ENCODE measurements around the gene CCDC106.
A peak's percentile ranks its signal among the peaks of the same experiment; 100 is the strongest.

CCDC106 gene

GRCh38 chr19:55636723-55637122, 11.3 kb upstream of the CCDC106 start:
- Histone ChIP-seq H3K4me1 (ENCODE audit: control insufficient read depth, insufficient read depth, low read length, poor library complexity, severe bottlenecking) (peaks cover 10% of the 10 kb centered on the region), H3K9me3 (ENCODE audit: control insufficient read depth, low read length) (no peaks in the 10 kb centered on the region), H3K27ac (ENCODE audit: low read depth, low read length, severe bottlenecking) (no peak overlapping the region), H3K4me3 (ENCODE audit: extremely low read depth, insufficient read depth, low read length, poor library complexity, severe bottlenecking) (no peak overlapping the region), H3K36me3 (ENCODE audit: control insufficient read depth, insufficient read depth, low read length) (peaks cover 19% of the 10 kb centered on the region)
- WGBS, 2 experiments (ENCODE audit: insufficient coverage in 2 of 2), result 86 to 100% methylated on average over 1 to 3 of the region's 4 CpGs

GRCh38 chr19:55637534-55637933, 10.5 kb upstream of the CCDC106 start:
- Histone ChIP-seq H3K27ac (ENCODE audit: low read depth, low read length, severe bottlenecking) (no peak overlapping the region), H3K9me3 (ENCODE audit: control insufficient read depth, low read length) (no peaks in the 10 kb centered on the region), H3K36me3 (ENCODE audit: control insufficient read depth, insufficient read depth, low read length) (peaks cover 19% of the 10 kb centered on the region), H3K4me3 (ENCODE audit: extremely low read depth, insufficient read depth, low read length, poor library complexity, severe bottlenecking) (no peak overlapping the region), H3K4me1 (ENCODE audit: control insufficient read depth, insufficient read depth, low read length, poor library complexity, severe bottlenecking) (peaks cover 10% of the 10 kb centered on the region)
- WGBS, 2 experiments (ENCODE audit: insufficient coverage in 2 of 2), result 80 to 86% methylated on average over 10 to 11 of the region's 11 CpGs

GRCh38 chr19:55638864-55639359, 9.1 kb upstream of the CCDC106 start:
- WGBS, 2 experiments (ENCODE audit: insufficient coverage in 2 of 2), result 93 to 100% methylated on average over 1 to 3 of the region's 6 CpGs
- Histone ChIP-seq H3K9me3 (ENCODE audit: control insufficient read depth, low read length) (no peaks in the 10 kb centered on the region), H3K27ac (ENCODE audit: low read depth, low read length, severe bottlenecking) (no peak overlapping the region), H3K36me3 (ENCODE audit: control insufficient read depth, insufficient read depth, low read length) (peaks cover 19% of the 10 kb centered on the region), H3K4me1 (ENCODE audit: control insufficient read depth, insufficient read depth, low read length, poor library complexity, severe bottlenecking) (peaks cover 10% of the 10 kb centered on the region), H3K4me3 (ENCODE audit: extremely low read depth, insufficient read depth, low read length, poor library complexity, severe bottlenecking) (no peak overlapping the region)

GRCh38 chr19:55640043-55640576, 7.9 kb upstream of the CCDC106 start:
- peak overlapping the region; percentile 79 for H3K27ac ChIP-seq (ENCODE audit: low read depth, low read length, severe bottlenecking)
- peak overlapping the region; percentile 91 for H3K4me3 ChIP-seq (ENCODE audit: extremely low read depth, insufficient read depth, low read length, poor library complexity, severe bottlenecking)
- peaks cover 15% of the 10 kb centered on the region for H3K4me1 ChIP-seq (ENCODE audit: control insufficient read depth, insufficient read depth, low read length, poor library complexity, severe bottlenecking)
- H3K36me3 ChIP-seq (ENCODE audit: control insufficient read depth, insufficient read depth, low read length), result peaks cover 26% of the 10 kb centered on the region
- WGBS, 2 experiments (ENCODE audit: insufficient coverage in 2 of 2), result 84 to 86% methylated on average over 34 to 38 of the region's 38 CpGs
- H3K9me3 ChIP-seq (ENCODE audit: control insufficient read depth, low read length), result no peaks in the 10 kb centered on the region

- Histone ChIP-seq H3K4me1 (ENCODE audit: control insufficient read depth, insufficient read depth, low read length, poor library complexity, severe bottlenecking) (peaks cover 20% of the 10 kb centered on the region), H3K36me3 (ENCODE audit: control insufficient read depth, insufficient read depth, low read length) (peaks cover 33% of the 10 kb centered on the region), H3K9me3 (ENCODE audit: control insufficient read depth, low read length) (no peaks in the 10 kb centered on the region), H3K4me3 (ENCODE audit: extremely low read depth, insufficient read depth, low read length, poor library complexity, severe bottlenecking) (peak within 1 kb of the TSS; percentile 91), H3K27ac (ENCODE audit: low read depth, low read length, severe bottlenecking) (peak within 1 kb of the TSS; percentile 79)
- 1 to 2% methylated on average over 48 to 70 of the region's 89 CpGs for WGBS, 2 experiments (ENCODE audit: insufficient coverage in 2 of 2)
Measured at GRCh38 chr19:55640577-55641425, 7.2 kb upstream of the CCDC106 start, which contains the start of gene ZNF580. Gene ZNF580 (plus strand): TSS chr19:55641002. CDS start chr19:55642509, 1,507 bp downstream.

- Histone ChIP-seq H3K4me3 (ENCODE audit: extremely low read depth, insufficient read depth, low read length, poor library complexity, severe bottlenecking) (peak overlapping the region; percentile 91), H3K36me3 (ENCODE audit: control insufficient read depth, insufficient read depth, low read length) (peaks cover 36% of the 10 kb centered on the region), H3K27ac (ENCODE audit: low read depth, low read length, severe bottlenecking) (peak overlapping the region; percentile 79), H3K9me3 (ENCODE audit: control insufficient read depth, low read length) (no peaks in the 10 kb centered on the region), H3K4me1 (ENCODE audit: control insufficient read depth, insufficient read depth, low read length, poor library complexity, severe bottlenecking) (peaks cover 12% of the 10 kb centered on the region)
- 0 to 2% methylated on average over 13 to 25 of the region's 25 CpGs for WGBS, 2 experiments (ENCODE audit: insufficient coverage in 2 of 2)
Measured at GRCh38 chr19:55641426-55642152, 6.4 kb upstream of the CCDC106 start.

GRCh38 chr19:55642153-55643002, 5.6 kb upstream of the CCDC106 start:
- Histone ChIP-seq H3K36me3 (ENCODE audit: control insufficient read depth, insufficient read depth, low read length) (peaks cover 38% of the 10 kb centered on the region), H3K4me3 (ENCODE audit: extremely low read depth, insufficient read depth, low read length, poor library complexity, severe bottlenecking) (peak overlapping the region; percentile 91), H3K27ac (ENCODE audit: low read depth, low read length, severe bottlenecking) (peak overlapping the region; percentile 55), H3K4me1 (ENCODE audit: control insufficient read depth, insufficient read depth, low read length, poor library complexity, severe bottlenecking) (peaks cover 17% of the 10 kb centered on the region), H3K9me3 (ENCODE audit: control insufficient read depth, low read length) (no peaks in the 10 kb centered on the region)
- 3% methylated on average over 49 to 55 of the region's 65 CpGs for WGBS, 2 experiments (ENCODE audit: insufficient coverage in 2 of 2)

- H3K4me1 ChIP-seq (ENCODE audit: control insufficient read depth, insufficient read depth, low read length, poor library complexity, severe bottlenecking), result peaks cover 18% of the 10 kb centered on the region
- H3K36me3 ChIP-seq (ENCODE audit: control insufficient read depth, insufficient read depth, low read length), result peaks cover 30% of the 10 kb centered on the region
- no peaks in the 10 kb centered on the region for H3K9me3 ChIP-seq (ENCODE audit: control insufficient read depth, low read length)
- H3K4me3 ChIP-seq (ENCODE audit: extremely low read depth, insufficient read depth, low read length, poor library complexity, severe bottlenecking), result peak within 1 kb of the TSS; percentile 91
- peak within 1 kb of the TSS; percentile 55 for H3K27ac ChIP-seq (ENCODE audit: low read depth, low read length, severe bottlenecking)
- 3 to 6% methylated on average over 18 to 20 of the region's 56 CpGs for WGBS, 2 experiments (ENCODE audit: insufficient coverage in 2 of 2)
Measured at GRCh38 chr19:55643003-55643886, 4.8 kb upstream of the CCDC106 start, which contains the start of gene ZNF581. Gene ZNF581 (plus strand): TSS chr19:55643649. CDS start chr19:55644572, 923 bp downstream.

GRCh38 chr19:55643887-55644176, 4.2 kb upstream of the CCDC106 start:
- Histone ChIP-seq H3K9me3 (ENCODE audit: control insufficient read depth, low read length) (no peaks in the 10 kb centered on the region), H3K4me1 (ENCODE audit: control insufficient read depth, insufficient read depth, low read length, poor library complexity, severe bottlenecking) (peaks cover 18% of the 10 kb centered on the region), H3K27ac (ENCODE audit: low read depth, low read length, severe bottlenecking) (no peak overlapping the region), H3K36me3 (ENCODE audit: control insufficient read depth, insufficient read depth, low read length) (peaks cover 24% of the 10 kb centered on the region), H3K4me3 (ENCODE audit: extremely low read depth, insufficient read depth, low read length, poor library complexity, severe bottlenecking) (peak overlapping the region; percentile 91)
- WGBS, 2 experiments (ENCODE audit: insufficient coverage in 2 of 2), result 1 to 2% methylated on average over 11 to 13 of the region's 15 CpGs
